Activated CD4-positive, alpha-beta T cell treated with anti-CD3 and anti-CD28 coated beads for 36 hours (primary cell): ENCODE measurements around the gene CLSTN2. TPM values are rescaled to one million over a fixed set of nuclear protein-coding genes. Genes with fewer than 3 reads are reported as not detected.

Source experiments
- ATAC-seq: fragments of 200-7000 bp; cut with Tn5 transposase; one replicate; pipeline ENCODE4 v1.10.0; 2021; ENCODE audit warnings: mild to moderate bottlenecking, moderate library complexity
- CTCF ChIA-PET: fragments of 350-600 bp; sonication (Branson Sonifier 250); formaldehyde crosslinking; loops from one replicate; lab custom pipeline; 2021; ENCODE audit warnings: antibody characterized with exemption; lab: Charles Lee
- POLR2A ChIA-PET: fragments of 350-600 bp; sonication (Branson Sonifier 250); formaldehyde crosslinking; loops from one replicate; lab custom pipeline; 2021; ENCODE audit warnings: antibody characterized with exemption, inconsistent platforms; lab: Charles Lee
- DNase-seq: peaks from one replicate; pipeline ENCODE4 v3.0.0-alpha.2; 2020
- H3K27ac Mint-ChIP-seq: one replicate; pipeline ENCODE4 v1.8.0; 2021; ENCODE audit warnings: mixed read lengths
- H3K27me3 Mint-ChIP-seq: one replicate; pipeline ENCODE4 v1.8.0; 2021; ENCODE audit warnings: mixed read lengths
- H3K36me3 Mint-ChIP-seq: one replicate; pipeline ENCODE4 v1.8.0; 2021; ENCODE audit warnings: low read depth, mixed read lengths
- H3K4me1 Mint-ChIP-seq: one replicate; pipeline ENCODE4 v1.8.0; 2021; ENCODE audit warnings: mixed read lengths
- H3K4me3 Mint-ChIP-seq: one replicate; pipeline ENCODE4 v1.8.0; 2021; ENCODE audit warnings: mild to moderate bottlenecking, moderate library complexity, mixed read lengths
- H3K9me3 Mint-ChIP-seq: one replicate; pipeline ENCODE4 v1.8.0; 2021; ENCODE audit warnings: low read depth, mixed read lengths
- intact Hi-C, 2 experiments: fragments of 100-400 bp; cut with DNase I in 1 of 2; cut with micrococcal nuclease in 1 of 2; formaldehyde crosslinking; loops; one replicate each; pipeline versions ENCODE4 v1.14.2 to v1.15.1; 2022 to 2024; cut with DNase I, micrococcal nuclease
- total RNA-seq, 2 experiments: library from RNA; stranded (reverse); gene quantifications; one replicate each; pipeline ENCODE4 v1.2.3, GENCODE V29; 2021

CLSTN2 gene
- total RNA-seq, 2 experiments from 2014 or later: not detected

DNA sequence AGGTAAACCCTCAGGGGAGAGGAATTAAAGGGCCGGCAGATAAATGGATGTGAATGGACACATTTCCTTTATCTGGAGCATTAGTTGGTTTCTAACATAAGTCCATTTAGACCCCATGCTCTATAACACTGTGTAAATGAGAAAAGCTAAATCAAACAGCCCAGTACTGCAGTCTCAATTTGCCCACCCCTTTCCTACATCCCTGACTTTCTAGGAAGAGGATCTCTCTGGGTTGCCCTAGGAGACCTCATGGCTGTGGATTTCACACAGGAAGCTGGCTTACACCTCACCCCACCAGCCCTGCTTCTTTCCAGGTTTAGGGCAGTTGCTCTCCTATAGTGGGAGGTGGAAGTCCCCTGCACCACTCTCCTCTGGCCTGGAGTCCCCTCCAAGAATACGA lies 126.2 kb downstream of the CLSTN2 start:
- H3K9me3 Mint-ChIP-seq: no peaks in the 10 kb centered on the region
- no peaks in the 10 kb centered on the region for H3K36me3 Mint-ChIP-seq
- CTCF ChIA-PET: no interaction called here

DNA sequence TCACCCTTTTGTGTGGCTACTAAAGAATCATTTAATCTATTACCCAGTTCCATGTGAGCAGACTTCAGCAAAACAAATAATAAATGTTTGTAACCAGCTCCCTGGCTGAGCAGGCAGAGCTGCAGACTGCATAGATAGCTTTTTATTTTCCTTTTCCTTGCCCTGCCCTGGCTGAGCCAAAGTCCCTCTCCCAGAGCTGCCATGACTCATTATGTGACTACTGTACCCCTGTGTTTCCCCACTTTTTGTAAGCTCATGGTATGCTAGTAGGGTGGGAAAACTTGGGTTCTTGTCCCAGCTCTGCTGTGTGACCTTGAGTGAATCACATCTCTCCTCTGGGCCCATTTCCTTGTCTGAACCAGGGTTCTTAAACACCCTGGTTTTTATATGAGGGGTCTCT lies 127.5 kb downstream of the CLSTN2 start:
- H3K4me1 Mint-ChIP-seq: no peaks in the 10 kb centered on the region
- intact Hi-C loops: no loop called here
- H3K27ac Mint-ChIP-seq: no peak overlapping the region
- no peaks in the 10 kb centered on the region for H3K9me3 Mint-ChIP-seq
- H3K27me3 Mint-ChIP-seq: no peaks in the 10 kb centered on the region
- ATAC-seq: no peak
- CTCF ChIA-PET: interaction anchor here (0.9 kb wide), 1 partner anchor 11 kb away, joined by 3 read pairs; no protein-coding TSS in a partner anchor
- POLR2A ChIA-PET: no interaction called here
- DNase-seq: no peak
- no peaks in the 10 kb centered on the region for H3K36me3 Mint-ChIP-seq
- H3K4me3 Mint-ChIP-seq: no peak overlapping the region

More for the DNA sequence above, 126.2 kb downstream of the CLSTN2 start:
- no peaks in the 10 kb centered on the region for H3K27me3 Mint-ChIP-seq
- no peak for ATAC-seq
- POLR2A ChIA-PET: no interaction called here
- no peak overlapping the region for H3K4me3 Mint-ChIP-seq
- no peak overlapping the region for H3K27ac Mint-ChIP-seq
- no peak for DNase-seq
- intact Hi-C loops: no loop called here
- H3K4me1 Mint-ChIP-seq: no peaks in the 10 kb centered on the region

- no peak overlapping the region for H3K4me3 Mint-ChIP-seq
- ChIA-PET POLR2A (no interaction called here), CTCF (interaction anchor here (0.5 to 0.7 kb wide), 2 partner anchors 54 to 650 kb away, joined by 3 read pairs; no protein-coding TSS in a partner anchor)
- ATAC-seq: no peak
- H3K27ac Mint-ChIP-seq: no peak overlapping the region
- no peaks in the 10 kb centered on the region for H3K36me3 Mint-ChIP-seq
- intact Hi-C loops: no loop called here
- no peaks in the 10 kb centered on the region for H3K4me1 Mint-ChIP-seq
- no peak for DNase-seq
- H3K9me3 Mint-ChIP-seq: no peaks in the 10 kb centered on the region
- peaks cover 2% of the 10 kb centered on the region for H3K27me3 Mint-ChIP-seq
Measured at GRCh38 chr3:140067487-140067886, 132.5 kb downstream of the CLSTN2 start.

GRCh38 chr3:140068494-140069017 lies 133.6 kb downstream of the CLSTN2 start:
- ATAC-seq (no peak), DNase-seq (no peak)
- CTCF ChIA-PET: no interaction called here
- H3K4me1 Mint-ChIP-seq: no peaks in the 10 kb centered on the region
- no peak overlapping the region for H3K27ac Mint-ChIP-seq
- peaks cover 2% of the 10 kb centered on the region for H3K27me3 Mint-ChIP-seq
- H3K36me3 Mint-ChIP-seq: no peaks in the 10 kb centered on the region
- POLR2A ChIA-PET: no interaction called here
- H3K4me3 Mint-ChIP-seq: no peak overlapping the region
- intact Hi-C loops: no loop called here
- H3K9me3 Mint-ChIP-seq: no peaks in the 10 kb centered on the region

DNA sequence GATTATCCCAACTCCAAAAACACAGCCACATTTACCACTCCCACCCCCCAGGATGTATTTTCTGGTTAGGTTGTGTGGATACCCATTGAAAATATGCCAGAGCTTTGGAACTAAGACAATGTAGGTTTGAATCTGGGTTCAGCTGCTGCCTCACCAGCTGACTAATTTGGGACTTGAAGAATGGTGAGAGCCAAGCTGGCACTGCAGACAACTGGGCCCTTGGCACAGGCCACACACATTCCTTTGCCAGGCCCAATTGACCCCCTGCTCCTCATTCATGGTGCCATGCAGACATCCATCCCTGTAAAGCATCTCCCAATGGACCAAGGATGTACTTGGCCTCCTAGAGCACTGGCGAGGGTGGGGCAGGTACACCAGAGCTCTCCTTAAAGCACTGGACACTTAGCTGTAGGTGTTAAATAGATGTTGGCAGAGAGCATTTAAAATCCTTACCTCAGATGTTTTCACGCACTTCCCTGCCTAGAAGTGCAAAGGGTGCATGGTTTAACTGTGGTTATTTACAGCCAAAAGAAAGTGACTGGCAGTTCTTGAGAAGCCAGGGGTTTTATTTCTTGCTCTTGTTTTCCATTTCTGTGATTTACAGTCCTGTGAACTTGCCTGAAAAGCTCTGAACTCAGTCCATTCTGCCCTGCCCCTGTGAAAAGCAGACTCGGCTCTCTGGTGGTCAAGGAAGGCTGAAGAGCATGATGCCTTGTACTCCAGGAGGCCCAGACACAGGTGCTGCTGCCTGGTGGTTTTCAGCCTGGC lies 138.5 kb downstream of the CLSTN2 start:
- Mint-ChIP-seq H3K27ac (no peak overlapping the region), H3K36me3 (no peaks in the 10 kb centered on the region), H3K4me1 (no peaks in the 10 kb centered on the region), H3K4me3 (no peak overlapping the region), H3K27me3 (no peaks in the 10 kb centered on the region), H3K9me3 (no peaks in the 10 kb centered on the region)
- DNase-seq: no peak
- no peak for ATAC-seq
- CTCF ChIA-PET: interaction anchor here (1.2 kb wide), 1 partner anchor 11 kb away, joined by 3 read pairs; no protein-coding TSS in a partner anchor
- POLR2A ChIA-PET: no interaction called here
- intact Hi-C loops: no loop called here

GRCh38 chr3:140076552-140076951 lies 141.6 kb downstream of the CLSTN2 start:
- ATAC-seq (no peak), DNase-seq (no peak)
- Mint-ChIP-seq H3K36me3 (no peaks in the 10 kb centered on the region), H3K4me1 (no peaks in the 10 kb centered on the region), H3K4me3 (no peak overlapping the region), H3K9me3 (no peaks in the 10 kb centered on the region), H3K27ac (no peak overlapping the region), H3K27me3 (no peaks in the 10 kb centered on the region)
- POLR2A ChIA-PET: no interaction called here
- CTCF ChIA-PET: no interaction called here
- intact Hi-C loops: no loop called here

- ChIA-PET POLR2A (interaction anchor here (0.6 kb wide), 1 partner anchor 10 kb away, joined by 3 read pairs; no protein-coding TSS in a partner anchor), CTCF (no interaction called here)
- Mint-ChIP-seq H3K9me3 (no peaks in the 10 kb centered on the region), H3K4me1 (no peaks in the 10 kb centered on the region), H3K27me3 (no peaks in the 10 kb centered on the region), H3K27ac (no peak overlapping the region), H3K36me3 (no peaks in the 10 kb centered on the region), H3K4me3 (no peak overlapping the region)
- ATAC-seq (no peak), DNase-seq (no peak)
- intact Hi-C loops: no loop called here
Measured at GRCh38 chr3:140077406-140077805, 142.4 kb downstream of the CLSTN2 start.

- Mint-ChIP-seq H3K36me3 (no peaks in the 10 kb centered on the region), H3K4me1 (no peaks in the 10 kb centered on the region), H3K27me3 (no peaks in the 10 kb centered on the region), H3K4me3 (no peak overlapping the region), H3K9me3 (no peaks in the 10 kb centered on the region), H3K27ac (no peak overlapping the region)
- intact Hi-C loops: no loop called here
- ChIA-PET CTCF (interaction anchor here (0.6 to 0.7 kb wide), 2 partner anchors 14 to 670 kb away, joined by 3 read pairs; no protein-coding TSS in a partner anchor), POLR2A (no interaction called here)
- ATAC-seq (no peak), DNase-seq (no peak)
Measured at GRCh38 chr3:140078343-140078742, 143.4 kb downstream of the CLSTN2 start.

GRCh38 chr3:140078940-140079339 lies 144.0 kb downstream of the CLSTN2 start:
- H3K9me3 Mint-ChIP-seq: no peaks in the 10 kb centered on the region
- no peak overlapping the region for H3K4me3 Mint-ChIP-seq
- ChIA-PET POLR2A (no interaction called here), CTCF (interaction anchor here (0.6 to 0.7 kb wide), 2 partner anchors 14 to 669 kb away, joined by 3 read pairs; no protein-coding TSS in a partner anchor)
- DNase-seq (no peak), ATAC-seq (no peak)
- no peaks in the 10 kb centered on the region for H3K4me1 Mint-ChIP-seq
- H3K27ac Mint-ChIP-seq: no peak overlapping the region
- H3K27me3 Mint-ChIP-seq: no peaks in the 10 kb centered on the region
- intact Hi-C loops: no loop called here
- no peaks in the 10 kb centered on the region for H3K36me3 Mint-ChIP-seq

GRCh38 chr3:140081887-140082286 lies 146.9 kb downstream of the CLSTN2 start:
- no peaks in the 10 kb centered on the region for H3K9me3 Mint-ChIP-seq
- H3K27ac Mint-ChIP-seq: no peak overlapping the region
- DNase-seq (no peak), ATAC-seq (no peak)
- POLR2A ChIA-PET: no interaction called here
- H3K4me3 Mint-ChIP-seq: no peak overlapping the region
- H3K27me3 Mint-ChIP-seq: no peaks in the 10 kb centered on the region
- intact Hi-C loops: no loop called here
- H3K36me3 Mint-ChIP-seq: no peaks in the 10 kb centered on the region
- CTCF ChIA-PET: no interaction called here
- H3K4me1 Mint-ChIP-seq: no peaks in the 10 kb centered on the region

GRCh38 chr3:140085001-140085400 lies 150.0 kb downstream of the CLSTN2 start:
- DNase-seq (no peak), ATAC-seq (no peak)
- Mint-ChIP-seq H3K27me3 (peaks cover 4% of the 10 kb centered on the region), H3K9me3 (no peaks in the 10 kb centered on the region), H3K4me1 (no peaks in the 10 kb centered on the region), H3K36me3 (no peaks in the 10 kb centered on the region), H3K27ac (no peak overlapping the region), H3K4me3 (no peak overlapping the region)
- intact Hi-C loops: no loop called here
- ChIA-PET CTCF (no interaction called here), POLR2A (no interaction called here)

- ATAC-seq (no peak), DNase-seq (no peak)
- Mint-ChIP-seq H3K36me3 (no peaks in the 10 kb centered on the region), H3K27me3 (peaks cover 6% of the 10 kb centered on the region), H3K4me3 (no peak overlapping the region), H3K4me1 (no peaks in the 10 kb centered on the region), H3K27ac (no peak overlapping the region), H3K9me3 (no peaks in the 10 kb centered on the region)
- POLR2A ChIA-PET: interaction anchor here (0.5 kb wide), 1 partner anchor 9 kb away, joined by 3 read pairs; no protein-coding TSS in a partner anchor
- intact Hi-C loops: no loop called here
- CTCF ChIA-PET: interaction anchor here (0.7 kb wide), 1 partner anchor 123 kb away, joined by 3 read pairs; no protein-coding TSS in a partner anchor
Measured at GRCh38 chr3:140086642-140087041, 151.7 kb downstream of the CLSTN2 start.
